Right lobe of liver (tissue), 4 donors: ENCODE data around the gene PLA2G4C.

Experiments
- CTCF ChIP-seq, 4 donors: fragments of 200-600 bp in 3 of 4; fragments of 450-650 bp in 1 of 4; IDR thresholded peaks; one replicate each; pipeline versions ENCODE4 v1.5.1 to v1.8.0; 2016 to 2022; ENCODE audit warnings: antibody characterized with exemption in 4 of 4, mild to moderate bottlenecking in 2 of 4
- POLR2A ChIP-seq: fragments of 450-650 bp; IDR thresholded peaks from one replicate; pipeline ENCODE4 v1.6.1; 2017; ENCODE audit warnings: antibody characterized with exemption, mild to moderate bottlenecking
- donor health status: DM: no; HTN: no; CAD: no.
- donor health status: DM: no; HTN: no; CAD: no.
- donor health status: DM: no; HTN: yes; CAD: no.

- TF ChIP-seq CTCF (IDR thresholded peaks at IDR 0.05) (no peak), POLR2A (no peak)
Measured at GRCh38 chr19:48113190-48113917, 2.7 kb upstream of the PLA2G4C start.
